Embryonic facial prominence (tissue), 1 donor: ENCODE measurements around the gene RIMBP3C.
"Not testable (repeated sequence)": the region's sequence is repeated elsewhere in the genome, so short reads cannot be mapped to it uniquely, and the experiment has no call there.

Source experiments
- DNase-seq: peaks from one replicate; pipeline ENCODE4 v3.0.0-alpha.2; 2016; ENCODE audit errors: extremely low spot score

Gene RIMBP3C

GRCh38 chr22:21551361-21551760 lies at the start of gene RIMBP3C:
Gene RIMBP3C (minus strand): TSS chr22:21551461. CDS start chr22:21550976, 485 bp downstream.
- DNase-seq = not testable (repeated sequence)

- DNase-seq = no peak
Measured at GRCh38 chr22:21599053-21599893, 48.0 kb upstream of the RIMBP3C start.

GRCh38 chr22:21598302-21598701 lies 47.0 kb upstream of the RIMBP3C start:
- DNase-seq = no peak

- DNase-seq = not testable (repeated sequence)
Measured at GRCh38 chr22:21596356-21597135, 45.3 kb upstream of the RIMBP3C start.

GRCh38 chr22:21594865-21595452 lies 43.7 kb upstream of the RIMBP3C start:
- no peak for DNase-seq

- DNase-seq = no peak
Measured at GRCh38 chr22:21593406-21594232, 42.4 kb upstream of the RIMBP3C start.

- DNase-seq = no peak
Measured at GRCh38 chr22:21592422-21592821, 41.2 kb upstream of the RIMBP3C start.

- no peak for DNase-seq
Measured at GRCh38 chr22:21591695-21592094, 40.4 kb upstream of the RIMBP3C start.

GRCh38 chr22:21590809-21591641 lies 39.8 kb upstream of the RIMBP3C start:
- DNase-seq = no peak

GRCh38 chr22:21589396-21589795 lies 38.1 kb upstream of the RIMBP3C start:
- no peak for DNase-seq

GRCh38 chr22:21587803-21588611 lies 36.7 kb upstream of the RIMBP3C start:
- DNase-seq = no peak

- DNase-seq = no peak
Measured at GRCh38 chr22:21585389-21585788, 34.1 kb upstream of the RIMBP3C start.

GRCh38 chr22:21582801-21583740 lies 31.8 kb upstream of the RIMBP3C start:
- DNase-seq = no peak

GRCh38 chr22:21581009-21581713 lies 29.9 kb upstream of the RIMBP3C start:
- not testable (repeated sequence) for DNase-seq

GRCh38 chr22:21580623-21581007 lies 29.4 kb upstream of the RIMBP3C start:
- DNase-seq = not testable (repeated sequence)

- no peak for DNase-seq
Measured at GRCh38 chr22:21579474-21579851, 28.2 kb upstream of the RIMBP3C start.

GRCh38 chr22:21573750-21574494 lies 22.7 kb upstream of the RIMBP3C start:
- no peak for DNase-seq
